ENCODE measurements around the gene RIC1. TPM values are rescaled to one million over a fixed set of nuclear protein-coding genes. Genes with fewer than 3 reads are reported as not detected.

The RIC1 gene
- total and polyA plus RNA-seq, 2 of the 8 experiments (the other 6 are each of a cell fraction or from before 2014, with no cell fraction given): 10.7 to 24.5 TPM

DNA sequence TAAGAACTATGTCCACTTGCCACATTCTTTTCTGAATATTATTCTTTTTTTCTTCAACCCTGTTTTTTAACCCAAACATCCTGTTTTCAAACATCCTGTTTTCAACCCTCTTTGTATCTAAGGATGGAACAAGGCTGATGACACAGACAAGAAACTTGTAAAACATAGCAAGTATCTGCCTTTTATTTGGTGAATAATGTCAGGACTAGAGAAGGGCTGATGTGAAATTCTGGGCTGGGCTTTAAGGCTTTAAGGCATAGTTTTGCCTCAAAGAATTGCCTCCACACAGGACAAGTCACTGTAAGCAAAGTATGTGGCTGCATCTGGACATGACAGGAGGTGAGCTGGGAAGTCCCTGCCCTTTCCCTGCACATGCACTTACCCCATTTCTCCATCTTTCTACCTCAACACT lies 42.5 kb upstream of the RIC1 start (continued):
- TF ChIP-seq TAF1 (IDR thresholded peaks at IDR 0.05; ENCODE audit: low read depth, low read length): no peak
- no peak for TF ChIP-seq SP4 (IDR thresholded peaks at IDR 0.05; ENCODE audit: low read length)
- no peak for TF ChIP-seq EP300 (IDR thresholded peaks at IDR 0.05; ENCODE audit: borderline replicate concordance in 1 of 2, low read depth in 2 of 2, low read length in 2 of 2)
- no peak for TF ChIP-seq SIN3A (conservative IDR thresholded peaks at IDR 0.05 in 1 of 2, IDR thresholded peaks at IDR 0.05 in 1 of 2; ENCODE audit: low read depth in 1 of 2, low read length in 2 of 2)
- no peak for TF ChIP-seq CHD1 (IDR thresholded peaks at IDR 0.05; ENCODE audit: low read depth, low read length)
- TF ChIP-seq RXRA (IDR thresholded peaks at IDR 0.05; ENCODE audit: insufficient read depth, low read depth, low read length): no peak
- TF ChIP-seq, protein P1, sequence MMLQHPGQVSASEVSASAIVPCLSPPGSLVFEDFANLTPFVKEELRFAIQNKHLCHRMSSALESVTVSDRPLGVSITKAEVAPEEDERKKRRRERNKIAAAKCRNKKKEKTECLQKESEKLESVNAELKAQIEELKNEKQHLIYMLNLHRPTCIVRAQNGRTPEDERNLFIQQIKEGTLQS (IDR thresholded peaks at IDR 0.05; ENCODE audit: insufficient read depth, low read depth, low read length): no peak
- no peak for TF ChIP-seq POLR2AphosphoS5 (IDR thresholded peaks at IDR 0.05; ENCODE audit: low read depth, low read length)
- TF ChIP-seq CBX5 (IDR thresholded peaks at IDR 0.05; ENCODE audit: low read depth, low read length): no peak
- TF ChIP-seq JUN (IDR thresholded peaks at IDR 0.05; ENCODE audit: low read depth, low read length): no peak
- TF ChIP-seq MAFK (IDR thresholded peaks at IDR 0.05; ENCODE audit: low read depth, low read length): no peak
